Pulmonary artery endothelial cell (primary cell): Measurements from ENCODE around the gene NLRP12. TPM values are rescaled to one million over a fixed set of nuclear protein-coding genes. Genes with fewer than 3 reads are reported as not detected.
A peak's percentile ranks its signal among the peaks of the same experiment; 100 is the strongest.
"Not testable (repeated sequence)": the region's sequence is repeated elsewhere in the genome, so short reads cannot be mapped to it uniquely, and the experiment has no call there.

ENCODE experiments used
- DNase-seq: peaks from one replicate; pipeline ENCODE4 v3.0.0-alpha.2; 2011; ENCODE audit warnings: low read depth, low spot score
- total RNA-seq: library from RNA; depleted of rRNA; stranded (reverse); fragments of >200 nt; gene quantifications from 2 replicates; pipeline ENCODE4 v1.2.3, GENCODE V29; 2014

The NLRP12 gene
- total RNA-seq, 1 donor from 2014 or later: 0.13 TPM

DNA sequence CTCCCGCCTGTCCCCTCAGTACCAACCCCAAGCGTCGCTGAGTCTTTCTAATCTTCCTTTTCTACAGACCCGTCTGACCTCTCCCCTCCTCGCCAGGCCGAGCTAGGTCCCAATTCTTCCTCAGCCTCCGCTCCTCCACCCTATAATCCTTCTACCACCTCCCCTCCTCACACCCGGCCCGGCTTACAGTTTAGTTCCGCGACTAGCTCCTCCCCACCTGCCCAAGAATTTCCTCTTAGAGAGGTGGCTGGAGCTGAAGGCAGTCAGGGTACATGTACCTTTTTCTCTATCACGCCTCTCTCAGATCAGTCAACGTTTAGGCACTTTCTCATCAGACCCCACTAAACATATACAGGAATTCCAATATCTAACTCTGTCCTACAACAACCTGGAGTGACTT, 8.7 kb upstream of the NLRP12 start:
- DNase-seq: not testable (repeated sequence)

DNA sequence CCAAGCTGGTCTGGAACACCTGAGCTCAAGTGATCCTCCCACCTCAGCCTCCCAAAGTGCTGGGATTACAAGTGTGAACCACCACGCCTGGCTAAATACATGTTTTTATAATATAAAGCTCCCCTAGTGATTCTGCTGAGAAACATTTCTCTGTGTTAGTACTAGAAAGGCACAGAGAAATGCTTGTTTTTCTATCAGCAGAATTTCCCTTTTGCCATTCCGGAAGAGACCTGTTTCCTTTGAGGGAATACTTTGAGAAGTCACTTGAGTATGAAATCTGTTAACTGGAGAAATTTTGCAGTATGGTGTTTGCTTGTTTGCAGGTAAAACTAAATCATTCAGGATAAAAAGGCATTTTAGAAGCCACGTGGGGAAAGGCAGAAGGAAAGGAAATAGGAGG, 4.4 kb upstream of the NLRP12 start:
- DNase-seq: no peak

DNA sequence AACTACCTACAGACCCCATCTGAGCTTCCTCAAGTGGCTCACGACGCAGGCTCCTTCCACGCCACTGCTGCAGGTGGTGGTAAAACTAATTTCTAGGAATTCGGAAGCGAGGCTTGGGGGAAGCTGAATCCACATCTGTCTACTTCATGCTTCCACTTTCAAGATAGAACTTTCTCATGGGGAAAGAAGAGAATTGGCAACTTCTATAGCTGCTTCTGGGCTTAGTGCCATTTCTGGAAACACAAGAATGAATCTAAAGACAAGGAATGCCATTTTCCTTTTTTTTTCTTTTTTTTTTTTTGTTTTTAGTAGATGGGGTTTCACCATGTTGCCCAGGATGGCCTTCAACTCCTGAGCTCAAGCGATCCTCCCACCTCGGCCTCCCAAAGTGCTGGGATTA, 2.8 kb upstream of the NLRP12 start:
- no peak for DNase-seq

DNA sequence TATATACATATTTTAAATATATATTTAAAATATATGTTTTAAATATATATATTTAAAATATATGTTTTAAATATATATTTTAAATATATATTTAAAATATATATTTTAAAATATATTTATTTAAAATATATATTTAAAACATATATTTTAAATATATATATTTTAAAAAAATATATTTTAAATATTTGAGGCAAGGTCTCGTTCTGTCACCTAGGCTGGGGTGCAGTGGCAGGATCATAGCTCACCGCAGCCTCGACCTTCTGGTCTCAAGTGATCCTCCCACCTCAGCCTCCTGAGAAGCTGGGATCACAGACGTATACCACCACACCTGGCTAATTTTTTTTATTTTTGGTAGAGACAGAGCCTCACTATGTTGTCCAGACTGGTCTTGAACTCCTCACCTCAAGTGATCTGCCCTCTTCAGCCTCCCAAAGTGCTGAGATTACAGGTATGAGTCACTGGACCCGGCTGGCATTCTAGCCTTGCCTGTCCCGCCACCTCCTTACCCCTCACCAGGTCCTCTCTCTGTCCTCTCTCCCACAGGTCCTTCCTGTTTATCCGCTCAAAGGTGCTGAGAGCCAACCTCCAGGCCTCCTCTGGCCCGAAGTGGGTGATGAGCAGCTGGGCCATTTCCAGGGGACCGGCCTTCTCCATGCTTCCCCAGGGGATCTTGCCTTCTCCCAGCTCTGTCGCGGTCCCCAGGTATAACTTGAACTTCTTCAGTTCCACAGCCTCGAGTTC, 564 bp downstream of the NLRP12 start:
- DNase-seq: no peak

DNA sequence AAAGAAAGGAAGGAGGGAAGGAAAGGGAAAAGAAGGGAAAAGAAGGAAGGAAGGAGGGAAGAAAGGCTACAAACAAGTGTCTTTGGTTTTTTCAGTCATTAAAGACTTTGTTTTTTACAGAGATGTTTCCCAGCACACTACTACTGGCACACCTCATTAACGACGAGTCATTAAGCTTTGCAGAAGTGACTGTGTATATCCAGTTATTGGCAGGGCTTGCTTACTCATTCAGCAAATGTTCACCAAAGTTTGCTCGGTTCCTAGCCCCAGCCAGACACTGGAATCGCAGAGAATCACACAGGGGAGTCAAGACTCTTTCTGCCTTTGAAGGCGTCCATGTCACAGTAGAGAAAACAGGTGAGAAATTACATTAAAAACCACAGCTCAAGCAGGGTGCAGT, 4.3 kb downstream of the NLRP12 start:
- no peak for DNase-seq

DNA sequence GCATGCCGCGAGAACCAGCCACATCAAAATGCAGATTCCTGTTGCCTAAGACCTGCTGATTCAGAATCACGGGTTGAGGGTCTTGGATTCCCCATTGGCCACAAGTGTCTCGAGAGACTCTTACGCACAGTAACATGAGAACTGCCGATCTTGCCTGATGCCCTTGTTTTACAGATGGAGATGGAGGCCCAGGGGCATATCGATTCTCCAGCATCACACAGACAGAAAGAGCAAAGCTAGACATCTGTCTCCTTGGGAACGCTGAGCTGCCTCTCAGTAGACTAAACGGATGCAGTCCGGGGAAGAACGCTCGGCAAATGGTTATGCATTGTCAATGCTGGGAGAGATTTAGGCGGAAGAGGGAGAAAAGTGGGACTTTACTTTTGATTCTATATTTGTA, 5.4 kb downstream of the NLRP12 start:
- DNase-seq: no peak

DNA sequence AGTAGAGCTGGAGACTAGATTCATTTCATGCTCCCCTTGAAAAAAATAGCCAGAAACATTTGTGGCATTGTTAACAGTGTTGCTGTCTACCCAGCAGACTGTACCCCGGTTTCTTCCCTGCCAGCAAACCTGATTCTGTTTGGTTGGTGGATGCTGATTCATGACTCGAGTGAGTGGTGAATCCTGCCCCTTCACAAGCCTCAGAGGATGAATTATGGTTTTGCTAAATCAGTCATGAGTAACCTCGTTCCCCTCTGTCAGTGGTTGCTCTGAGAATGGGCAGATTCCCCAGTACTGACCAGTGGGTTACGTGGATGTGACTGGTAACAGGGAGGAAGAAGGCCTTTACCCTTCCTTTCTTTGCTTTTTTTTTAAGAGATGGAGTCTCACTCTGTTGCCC, 10.1 kb downstream of the NLRP12 start:
- no peak for DNase-seq

DNA sequence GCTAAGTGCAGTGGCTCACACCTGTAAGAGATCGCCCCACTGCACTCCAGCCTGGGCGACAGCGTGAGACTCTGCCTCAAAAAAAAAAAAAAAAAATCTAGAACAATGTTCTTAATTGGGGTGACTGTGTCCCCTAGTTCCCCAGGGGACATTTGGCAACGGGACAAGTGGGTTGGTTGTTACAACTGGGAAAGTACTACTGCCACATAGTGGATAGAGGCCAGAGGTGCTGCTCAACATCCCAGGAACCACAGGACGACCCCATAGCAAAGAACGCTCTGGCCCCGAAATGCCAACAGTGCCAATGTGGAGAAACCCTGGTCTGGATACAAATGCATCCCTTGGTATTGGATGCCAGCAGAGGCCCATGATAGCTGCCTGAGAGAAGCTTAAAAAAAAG, 11.8 kb downstream of the NLRP12 start:
- DNase-seq: no peak

DNA sequence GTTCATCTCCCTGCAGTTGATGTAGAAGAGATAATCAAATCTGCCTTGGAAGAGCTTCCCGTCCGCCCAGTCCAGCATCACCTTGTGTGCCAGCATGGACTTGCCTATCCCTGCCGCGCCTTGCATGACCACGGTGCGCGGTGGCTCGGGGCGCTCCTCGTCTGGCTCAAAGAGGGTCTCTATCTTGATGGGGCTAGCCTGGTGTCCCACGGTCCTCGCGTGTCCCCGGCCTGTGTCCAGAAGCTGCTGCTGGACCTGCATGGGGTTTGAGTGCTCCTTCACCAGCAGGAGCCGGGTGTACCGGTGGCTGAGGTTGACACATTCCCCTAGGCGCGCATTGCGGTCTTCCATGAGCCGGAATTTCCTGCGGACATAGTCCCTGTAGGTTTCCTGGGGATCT, 13.2 kb downstream of the NLRP12 start:
- no peak for DNase-seq

DNA sequence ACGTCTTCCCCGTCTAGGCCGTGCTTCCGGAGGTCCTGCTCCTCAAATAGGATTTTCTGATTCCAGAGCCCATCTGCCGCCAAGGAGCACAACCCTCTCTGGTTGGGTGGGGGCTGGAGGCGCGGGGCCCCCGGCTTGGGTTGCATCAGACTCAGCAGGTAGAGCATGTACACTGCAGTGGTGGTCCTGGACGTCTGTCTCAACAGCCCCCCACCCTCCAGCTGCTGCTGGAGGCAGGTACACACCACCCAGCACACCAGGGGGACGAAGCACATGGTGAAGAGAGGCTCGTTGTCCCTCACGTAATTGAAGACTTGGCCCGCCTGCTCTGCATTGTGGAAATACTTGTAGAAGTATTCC, 13.9 kb downstream of the NLRP12 start:
- DNase-seq: no peak

DNA sequence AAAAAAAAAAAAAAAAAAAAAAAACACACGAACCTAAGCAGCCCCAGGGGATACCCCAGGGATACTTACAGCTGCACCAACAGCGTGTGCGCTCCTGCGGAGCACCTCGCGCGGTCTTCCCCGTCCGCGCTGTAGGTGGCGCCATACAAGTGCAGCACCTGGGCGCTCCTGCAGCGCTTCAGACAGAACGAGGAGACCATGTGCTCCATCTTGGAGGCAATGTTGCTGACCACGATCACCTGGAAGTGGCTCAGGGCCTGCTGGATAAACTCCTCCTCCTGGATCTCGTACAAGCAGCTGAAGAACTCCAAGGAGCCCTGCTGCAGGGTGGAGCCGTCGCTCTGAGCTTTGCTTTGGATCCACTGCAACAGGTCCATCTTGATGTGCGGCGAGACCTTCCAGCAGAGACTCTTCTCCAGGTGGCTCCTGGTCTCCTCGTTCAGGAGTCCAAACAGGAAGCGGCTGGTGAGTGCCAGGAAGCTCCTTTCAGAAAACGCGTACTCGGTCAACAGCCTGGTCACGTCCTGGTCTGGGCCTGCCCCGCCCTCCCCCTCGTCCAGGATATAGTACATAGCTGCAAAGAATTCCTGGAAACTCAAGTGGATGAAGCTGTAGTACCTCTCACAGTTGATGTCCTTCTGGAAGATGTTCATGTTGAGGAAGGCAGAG, 14.5 kb downstream of the NLRP12 start:
- DNase-seq: no peak

DNA sequence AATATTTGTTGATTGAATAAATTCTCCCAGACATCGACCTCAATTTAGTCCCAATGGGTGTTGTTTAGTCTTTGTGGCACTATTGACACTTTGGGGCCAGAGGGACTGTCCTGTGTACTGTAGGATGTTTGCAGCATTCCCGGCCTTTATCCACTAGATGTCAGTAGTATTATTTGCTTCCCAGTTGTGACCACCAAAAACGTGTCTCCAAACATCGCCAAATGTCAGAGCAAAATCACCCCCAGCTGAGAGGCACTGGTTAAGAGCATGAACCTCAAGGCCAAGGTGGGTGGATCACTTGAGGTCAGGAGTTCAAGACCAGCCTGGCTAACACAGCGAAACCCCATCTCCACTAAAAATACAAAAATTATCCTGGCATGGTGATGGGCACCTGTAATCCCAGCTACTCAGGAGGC, 15.4 kb downstream of the NLRP12 start:
- no peak for DNase-seq

DNA sequence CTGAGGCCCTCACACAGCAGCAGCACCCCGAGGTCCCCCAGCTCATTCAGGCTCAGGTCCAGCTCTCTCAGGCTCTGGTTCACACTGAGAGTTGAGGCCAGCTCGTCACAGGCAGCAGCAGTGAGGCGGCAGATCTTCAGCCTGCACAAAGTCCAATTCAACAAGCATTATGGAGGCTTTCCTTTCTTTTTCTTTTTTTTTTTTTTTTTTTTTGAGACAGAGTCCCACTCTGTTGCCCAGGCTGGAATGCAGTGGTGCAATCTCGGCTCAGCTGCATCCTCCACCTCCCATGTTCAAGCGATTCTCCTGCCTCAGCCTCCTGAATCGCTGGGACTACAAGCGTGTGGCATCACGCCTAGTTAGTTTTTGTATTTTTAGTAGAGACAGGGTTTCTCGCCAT, 22.9 kb downstream of the NLRP12 start:
- DNase-seq: no peak

DNA sequence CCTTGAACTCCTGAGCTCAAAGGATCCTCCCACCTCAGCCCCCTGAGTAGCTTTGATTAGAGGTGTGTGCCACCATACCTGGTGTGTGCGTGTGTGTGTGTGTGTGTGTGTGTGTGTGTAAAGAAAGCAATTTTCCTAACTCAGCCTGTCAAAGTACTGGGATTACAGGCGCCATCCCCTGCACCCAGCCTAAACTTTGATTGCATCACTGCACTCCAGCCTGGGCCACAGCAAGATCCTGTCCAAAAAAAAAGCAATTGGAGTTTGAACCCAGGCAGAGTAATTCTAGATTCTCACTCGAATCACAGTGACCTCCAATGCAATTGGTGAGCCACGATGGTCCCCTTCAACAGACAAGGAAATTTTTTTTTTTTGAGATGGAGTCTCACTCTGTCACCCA, 29.1 kb downstream of the NLRP12 start:
- no peak for DNase-seq

DNA sequence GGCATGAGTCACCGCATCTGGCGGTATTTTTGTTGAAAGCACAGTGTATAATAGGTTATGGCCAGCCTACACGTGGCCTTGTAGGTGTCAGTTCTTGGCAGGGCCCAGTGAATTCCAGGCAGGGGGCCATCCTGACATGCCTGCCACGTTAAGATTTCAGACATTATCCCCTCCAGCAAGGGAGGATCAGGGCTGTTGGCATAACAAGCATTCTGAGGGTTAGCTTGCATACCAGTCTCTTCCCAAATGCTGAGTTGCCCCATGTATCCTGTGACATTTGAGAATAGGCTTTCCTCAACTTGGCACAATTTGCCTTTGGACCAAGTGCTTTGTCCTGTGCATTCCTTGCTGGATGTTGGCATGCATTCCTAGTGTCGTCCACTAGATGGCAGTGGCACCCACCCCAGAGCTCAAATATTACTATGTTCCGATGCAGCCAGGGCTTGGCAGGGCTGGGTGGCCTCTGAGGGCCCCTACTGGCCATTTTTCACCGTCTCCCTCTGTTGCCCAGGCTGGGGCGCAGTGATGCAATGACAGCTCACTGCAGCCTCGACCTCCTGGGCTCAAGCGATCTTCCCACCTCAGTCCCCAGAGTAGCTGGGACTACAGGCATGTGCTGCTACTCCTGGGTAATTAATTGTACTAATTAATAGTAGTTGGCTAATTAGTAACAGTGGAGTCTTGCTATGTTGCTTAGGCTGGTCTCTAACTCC, 31.2 kb downstream of the NLRP12 start:
- peak; percentile 55 for DNase-seq

DNA sequence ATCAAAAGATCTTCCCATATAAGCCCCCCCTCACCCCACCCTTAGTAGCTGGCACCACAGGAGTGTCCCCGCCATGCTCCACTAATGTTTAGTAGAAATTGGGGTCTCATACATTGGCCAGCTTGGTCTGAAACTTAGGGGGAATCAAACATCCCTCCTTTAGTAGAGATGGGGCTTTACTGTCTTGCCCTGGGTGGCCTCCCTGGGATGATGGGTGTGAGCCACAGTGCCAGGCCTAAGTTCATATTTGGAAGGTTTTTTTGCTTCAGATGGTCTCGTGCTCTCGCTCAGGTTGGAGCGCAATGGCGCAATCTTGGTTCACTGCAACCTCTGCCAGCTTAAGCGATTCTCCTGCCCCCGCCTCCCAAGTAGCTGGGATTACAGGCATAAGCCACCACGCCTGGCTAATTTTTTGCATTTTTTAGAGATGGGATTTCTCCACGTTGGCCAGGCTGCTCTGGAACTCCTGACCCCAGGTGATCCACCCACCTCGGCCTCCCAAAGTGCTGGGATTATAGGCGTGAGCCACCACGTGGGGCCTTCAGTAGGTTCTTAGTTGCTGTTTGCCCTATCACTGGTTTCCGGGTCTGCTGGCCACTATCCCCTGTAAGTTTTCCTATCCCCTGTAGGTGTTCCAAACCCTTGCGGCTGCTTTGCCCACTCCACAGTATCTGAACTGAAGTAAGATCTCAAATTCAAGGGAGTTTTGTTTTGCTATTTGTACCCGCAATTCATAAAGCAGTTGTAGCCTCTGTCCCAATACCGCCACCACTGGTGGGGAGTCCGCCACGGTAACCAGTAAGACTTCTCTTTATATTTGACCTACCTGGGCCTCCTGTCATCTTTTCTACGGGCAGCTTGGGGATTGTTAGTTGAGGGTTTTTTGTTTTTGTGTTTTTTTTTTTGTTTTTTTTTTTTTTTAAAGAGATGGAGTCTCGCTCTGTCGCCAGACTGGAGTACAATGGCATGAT, 34.1 kb downstream of the NLRP12 start:
- DNase-seq: no peak

DNA sequence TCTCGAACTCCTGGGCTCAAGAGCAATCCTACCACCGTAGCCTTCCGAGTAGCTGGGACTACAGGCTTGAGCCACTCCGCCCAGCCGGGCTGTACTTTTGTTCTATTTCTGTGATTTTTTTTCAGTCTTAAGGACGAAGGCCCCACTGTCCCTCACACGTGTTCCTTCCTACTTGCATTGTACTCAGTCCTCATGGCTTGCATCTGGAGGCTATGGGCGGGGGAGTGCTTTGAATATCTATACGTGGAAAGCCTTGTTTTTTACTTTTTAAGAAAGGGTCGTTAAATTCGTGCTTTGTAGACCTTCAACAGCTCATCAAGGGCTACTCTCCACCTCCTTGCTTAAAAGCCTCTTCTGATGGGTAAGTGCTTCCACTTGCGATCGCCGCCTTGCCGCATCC, 36.8 kb downstream of the NLRP12 start:
- no peak for DNase-seq

DNA sequence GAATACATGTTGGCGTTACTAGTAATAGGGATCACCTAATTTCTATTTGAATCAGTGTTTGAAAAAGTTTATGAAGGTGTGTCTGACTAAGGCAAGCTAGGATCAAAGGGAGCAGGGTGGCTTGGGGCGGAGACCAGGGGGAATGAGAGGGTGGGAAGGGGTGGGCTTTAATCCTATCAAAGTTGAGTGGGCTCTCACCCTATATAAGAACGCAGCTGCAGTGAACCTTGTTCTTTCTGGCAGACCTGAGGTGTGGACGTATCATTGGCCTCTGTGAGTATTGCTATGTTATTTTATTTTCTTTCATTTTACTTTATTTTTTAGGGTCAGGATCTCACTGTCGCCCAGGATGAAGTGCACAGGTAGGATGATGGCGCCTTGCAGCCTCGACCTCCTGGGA, 37.4 kb downstream of the NLRP12 start:
- DNase-seq: no peak

DNA sequence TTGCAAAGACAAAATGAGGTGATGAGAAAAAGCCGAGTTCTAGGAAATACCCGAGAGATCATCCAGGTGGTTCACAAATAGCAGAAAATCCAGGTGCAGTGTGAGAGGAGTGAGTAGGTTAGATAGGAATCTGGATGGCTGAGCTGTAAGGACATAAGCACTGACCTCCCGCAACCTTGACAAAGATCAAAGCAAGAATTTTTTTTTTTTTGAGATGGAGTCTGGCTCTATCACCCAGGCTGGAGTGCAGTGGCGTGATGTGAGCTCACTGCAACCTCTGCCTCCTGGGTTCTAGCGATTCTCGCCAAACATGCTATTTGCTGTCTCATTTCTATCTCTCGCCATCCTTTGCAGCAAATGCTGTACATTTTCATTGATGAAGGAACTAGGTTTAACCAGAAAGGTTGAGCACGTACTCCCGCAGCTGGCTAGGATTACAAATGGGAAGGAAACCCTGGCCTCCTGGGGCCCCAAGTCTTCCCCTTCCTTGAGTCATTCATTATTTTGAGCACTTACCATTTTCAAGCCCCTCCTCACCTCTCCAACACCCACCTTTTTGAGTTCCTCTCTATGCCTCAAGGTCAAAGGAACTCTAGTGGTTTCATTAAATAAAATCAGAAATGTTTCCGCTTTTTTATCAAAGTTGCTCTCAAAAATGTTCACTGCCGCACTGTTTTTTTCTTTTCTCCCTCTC, 38.8 kb downstream of the NLRP12 start:
- no peak for DNase-seq

DNA sequence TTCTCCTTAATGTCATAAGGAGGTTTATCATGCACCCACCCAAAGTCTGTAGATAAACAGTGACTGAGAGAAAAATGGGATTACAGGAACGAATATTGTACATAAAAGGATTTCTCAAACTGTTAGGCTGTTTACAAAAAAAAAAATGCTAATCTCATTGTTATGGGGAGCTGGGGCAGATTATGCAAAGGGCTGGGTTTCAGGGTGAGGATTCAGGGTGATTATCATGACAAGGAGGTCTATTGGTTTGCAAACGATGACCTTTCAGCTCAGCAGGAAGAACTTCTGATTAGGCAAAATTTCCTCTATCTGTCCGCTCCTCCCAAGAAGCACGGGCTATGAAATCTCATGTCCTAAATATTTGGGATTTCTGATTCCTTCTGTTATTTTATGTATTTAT, 41.4 kb downstream of the NLRP12 start:
- no peak for DNase-seq

DNA sequence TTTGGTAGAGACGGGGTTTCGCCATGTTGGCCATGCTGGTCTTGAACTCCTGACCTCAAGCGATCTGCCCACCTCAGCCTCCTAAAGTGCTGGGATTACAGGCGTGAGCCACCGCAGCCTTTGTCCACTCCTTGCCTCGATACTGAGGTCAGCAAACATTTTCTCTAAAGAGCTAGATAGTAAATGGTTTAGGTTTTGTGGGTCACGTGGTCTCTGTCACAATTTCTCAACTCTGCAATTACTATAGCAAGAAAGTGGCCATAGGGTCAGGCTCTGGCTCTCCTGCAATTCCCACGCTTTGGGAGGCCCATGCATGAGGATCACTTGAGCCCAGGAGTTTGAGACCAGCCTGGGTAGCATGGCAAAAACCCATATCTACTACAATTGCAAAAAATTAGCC, 42.8 kb downstream of the NLRP12 start:
- DNase-seq: not testable (repeated sequence)
